Common myeloid progenitor, CD34-positive (primary cell): ENCODE results near the gene MCF2L.

Source experiments
- CTCF ChIA-PET: fragments of 350-600 bp; sonication (Branson Sonifier 250); formaldehyde crosslinking; loops from one replicate; lab custom pipeline; 2021; ENCODE audit warnings: antibody characterized with exemption; lab: Charles Lee
- POLR2A ChIA-PET: fragments of 350-600 bp; sonication (Branson Sonifier 250); formaldehyde crosslinking; loops from one replicate; lab custom pipeline; 2021; ENCODE audit warnings: antibody characterized with exemption; lab: Charles Lee
- DNase-seq, 3 donors: peaks; one replicate each; pipeline versions ENCODE4 v3.0.0 to v3.0.0-alpha.2; 2013
- H3K27ac ChIP-seq, 2 experiments: 1 replicate in 1 of 2; 2 replicates in 1 of 2; pipeline ENCODE4 v1.7.0; 2013; ENCODE audit warnings: inconsistent platforms in 2 of 2, low read length in 2 of 2, mild to moderate bottlenecking in 2 of 2, low read depth in 1 of 2, moderate library complexity in 1 of 2; ENCODE audit not compliant: severe bottlenecking in 2 of 2, insufficient read depth in 1 of 2, poor library complexity in 1 of 2
- H3K27me3 ChIP-seq, 5 experiments: replicated peaks in 2 of 5; 1 replicate in 3 of 5; 2 replicates in 2 of 5; pipeline versions ENCODE4 v1.6.1 to v1.7.0; 2013; ENCODE audit warnings: low read length in 4 of 5, mild to moderate bottlenecking in 2 of 5, moderate library complexity in 2 of 5, inconsistent platforms in 1 of 5; ENCODE audit not compliant: insufficient read depth in 5 of 5, control insufficient read depth in 4 of 5
- H3K36me3 ChIP-seq, 4 experiments: 1 replicate in 2 of 4; 2 replicates in 2 of 4; pipeline versions ENCODE4 v1.6.1 to v1.7.0; 2013; ENCODE audit warnings: low read length in 3 of 4, control low read depth in 1 of 4, mild to moderate bottlenecking in 1 of 4; ENCODE audit not compliant: control insufficient read depth in 4 of 4, insufficient read depth in 4 of 4
- H3K4me1 ChIP-seq, 4 experiments: 1 replicate in 3 of 4; 2 replicates in 1 of 4; pipeline versions ENCODE4 v1.6.1 to v1.7.1; 2013; ENCODE audit warnings: low read length in 3 of 4, mild to moderate bottlenecking in 3 of 4, control low read depth in 1 of 4, inconsistent platforms in 1 of 4, moderate library complexity in 1 of 4; ENCODE audit not compliant: control insufficient read depth in 4 of 4, insufficient read depth in 4 of 4; ENCODE audit errors: control extremely low read depth in 1 of 4
- H3K4me3 ChIP-seq, 7 experiments: 1 replicate in 4 of 7; 2 replicates in 3 of 7; pipeline versions ENCODE4 v1.5.1 to v1.7.0; 2013; ENCODE audit warnings: mild to moderate bottlenecking in 7 of 7, low read length in 6 of 7, moderate library complexity in 6 of 7, inconsistent platforms in 2 of 7, low read depth in 2 of 7, control low read depth in 1 of 7; ENCODE audit not compliant: insufficient read depth in 4 of 7, control insufficient read depth in 1 of 7; ENCODE audit errors: extremely low read depth in 1 of 7
- H3K9me3 ChIP-seq, 5 experiments: 1 replicate in 4 of 5; 2 replicates in 1 of 5; pipeline versions ENCODE4 v1.6.1 to v1.7.1; 2013; ENCODE audit warnings: low read length in 4 of 5, mild to moderate bottlenecking in 2 of 5, inconsistent platforms in 1 of 5, low read depth in 1 of 5, moderate library complexity in 1 of 5; ENCODE audit not compliant: control insufficient read depth in 4 of 5, insufficient read depth in 2 of 5; ENCODE audit errors: control extremely low read depth in 1 of 5
- WGBS: methylation state at CpG from one replicate; pipeline ENCODE4 v1.1.5; 2013; ENCODE audit not compliant: insufficient coverage; 5-methylcytosine and 5-hydroxymethylcytosine counted together

Gene MCF2L

GRCh38 chr13:113034451-113035212 is 65.6 kb downstream of the MCF2L start:
- Histone ChIP-seq H3K4me1 (peaks cover 0 to 6% (median 0%) of the 10 kb centered on the region in 4 experiments), H3K27me3 (no peaks in the 10 kb centered on the region), H3K36me3 (no peaks in the 10 kb centered on the region), H3K4me3 (no peak overlapping the region), H3K27ac (no peak overlapping the region), H3K9me3 (peaks cover 0 to 2% (median 0%) of the 10 kb centered on the region in 5 experiments)
- ChIA-PET CTCF (interaction anchor here (0.7 to 2.0 kb wide), 4 partner anchors 65 to 154 kb away, joined by 3 to 7 read pairs (median 4); no protein-coding TSS in a partner anchor), POLR2A (interaction anchor here (0.7 kb wide), 1 partner anchor 134 kb away, joined by 3 read pairs; no protein-coding TSS in a partner anchor)
- WGBS = 85% methylated on average over 30 of the region's 35 CpGs
- no peak for DNase-seq

GRCh38 chr13:113035213-113035800 is 66.3 kb downstream of the MCF2L start:
- Histone ChIP-seq H3K27ac (no peak overlapping the region), H3K4me1 (peaks cover 0 to 6% (median 0%) of the 10 kb centered on the region in 4 experiments), H3K36me3 (no peaks in the 10 kb centered on the region), H3K27me3 (no peaks in the 10 kb centered on the region), H3K4me3 (no peak overlapping the region), H3K9me3 (peaks cover 0 to 2% (median 0%) of the 10 kb centered on the region in 5 experiments)
- no peak for DNase-seq
- 64% methylated on average over 20 of the region's 20 CpGs for whole genome bisulfite sequencing
- POLR2A ChIA-PET = interaction anchor here (0.7 kb wide), 1 partner anchor 133 kb away, joined by 3 read pairs; no protein-coding TSS in a partner anchor
- CTCF ChIA-PET = interaction anchor here (0.7 to 2.0 kb wide), 4 partner anchors 66 to 153 kb away, joined by 3 to 7 read pairs (median 4); no protein-coding TSS in a partner anchor

- Histone ChIP-seq H3K4me3 (no peak overlapping the region), H3K9me3 (peaks cover 0 to 2% (median 0%) of the 10 kb centered on the region in 5 experiments), H3K36me3 (no peaks in the 10 kb centered on the region), H3K27ac (no peak overlapping the region), H3K4me1 (peaks cover 0 to 6% (median 0%) of the 10 kb centered on the region in 4 experiments), H3K27me3 (no peaks in the 10 kb centered on the region)
- 96% methylated on average over 11 of the region's 14 CpGs for WGBS
- ChIA-PET POLR2A (no interaction called here), CTCF (no interaction called here)
- DNase-seq = no peak
Measured at GRCh38 chr13:113036401-113036800, 67.4 kb downstream of the MCF2L start.

DNA sequence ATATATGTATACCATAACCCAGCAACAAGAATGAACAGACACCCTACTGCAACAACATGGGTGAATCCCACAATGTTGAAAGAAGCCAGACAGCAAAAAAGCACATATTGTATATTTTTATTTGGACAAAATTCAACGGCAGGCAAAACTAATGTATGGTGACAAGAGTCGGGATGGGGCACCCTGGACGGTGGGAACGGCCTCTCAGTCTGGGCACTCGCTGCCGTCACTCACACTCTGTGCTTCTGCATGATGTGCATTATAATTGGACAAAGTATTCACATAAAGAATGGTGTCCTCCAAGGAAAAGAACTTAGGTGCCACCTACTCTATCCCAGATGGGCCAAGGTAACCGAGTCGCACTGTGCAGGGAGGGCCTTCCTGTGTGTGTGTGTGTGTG is 71.0 kb downstream of the MCF2L start:
- Histone ChIP-seq H3K4me3 (no peak overlapping the region), H3K27me3 (no peaks in the 10 kb centered on the region), H3K36me3 (no peaks in the 10 kb centered on the region), H3K27ac (no peak overlapping the region), H3K4me1 (peaks cover 0 to 6% (median 0%) of the 10 kb centered on the region in 4 experiments), H3K9me3 (no peaks in the 10 kb centered on the region)
- ChIA-PET POLR2A (no interaction called here), CTCF (no interaction called here)
- no peak for DNase-seq
- 100% methylated on average over 6 of the region's 8 CpGs for WGBS

DNA sequence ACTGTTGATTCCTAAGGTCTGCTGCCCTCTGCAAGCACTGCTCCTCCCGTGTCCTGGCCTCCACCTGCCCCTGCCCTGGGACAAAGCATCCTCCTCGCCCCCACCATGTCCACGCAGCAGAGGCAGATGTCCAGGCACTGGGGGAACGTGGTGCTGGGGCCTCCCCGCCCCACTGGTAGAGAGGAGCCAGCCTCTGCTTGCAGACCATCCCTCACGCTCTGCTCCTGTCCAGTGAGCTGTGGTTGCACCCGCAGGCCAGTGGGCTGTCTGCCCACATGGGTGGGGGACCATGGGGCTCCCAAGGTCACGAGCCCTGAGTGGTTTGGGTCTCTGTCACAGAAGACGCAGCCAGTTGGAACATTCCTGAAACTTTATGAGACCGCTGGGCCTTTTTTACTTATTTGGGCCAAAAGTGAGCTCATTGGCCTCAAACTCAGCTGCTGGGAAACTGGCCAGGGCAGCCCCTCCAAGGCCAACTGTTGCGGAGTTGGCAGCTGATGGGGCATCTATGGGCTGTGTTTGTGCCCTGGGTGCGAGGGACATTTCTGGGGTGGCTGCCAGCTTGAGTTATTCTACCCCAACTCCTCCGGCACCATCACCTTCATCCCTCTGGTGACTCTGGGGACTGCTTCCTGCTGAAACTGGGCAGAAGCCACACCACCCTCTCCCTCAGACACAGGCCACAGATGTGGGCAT is 71.7 kb downstream of the MCF2L start:
- ChIA-PET CTCF (interaction anchor here (1.0 kb wide), 1 partner anchor 9 kb away, joined by 3 read pairs; no protein-coding TSS in a partner anchor), POLR2A (no interaction called here)
- no peak for DNase-seq
- no peak overlapping the region for H3K27ac ChIP-seq
- no peaks in the 10 kb centered on the region for H3K36me3 ChIP-seq
- 96% methylated on average over 13 of the region's 13 CpGs for WGBS
- no peak overlapping the region for H3K4me3 ChIP-seq
- no peaks in the 10 kb centered on the region for H3K9me3 ChIP-seq
- H3K4me1 ChIP-seq = no peaks in the 10 kb centered on the region
- no peaks in the 10 kb centered on the region for H3K27me3 ChIP-seq

DNA sequence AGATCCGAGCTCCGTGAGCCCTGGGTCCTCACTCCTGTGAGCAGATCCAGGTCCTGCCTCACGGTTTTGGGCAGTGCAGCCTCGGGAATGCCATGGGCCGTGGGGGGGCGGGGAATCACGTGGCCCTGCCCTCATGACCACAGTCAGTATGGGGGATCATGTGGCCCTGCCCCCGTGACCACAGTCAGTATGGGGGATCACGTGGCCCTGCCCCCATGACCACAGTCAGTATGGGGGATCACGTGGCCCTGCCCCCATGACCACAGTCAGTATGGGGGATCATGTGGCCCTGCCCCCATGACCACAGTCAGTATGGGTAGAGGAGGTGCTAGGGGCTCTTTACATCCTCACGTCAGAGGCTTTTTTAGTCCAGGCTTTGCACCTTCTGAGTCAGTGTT is 72.3 kb downstream of the MCF2L start:
- Histone ChIP-seq H3K27ac (no peak overlapping the region), H3K27me3 (no peaks in the 10 kb centered on the region), H3K9me3 (no peaks in the 10 kb centered on the region), H3K4me3 (no peak overlapping the region), H3K4me1 (no peaks in the 10 kb centered on the region), H3K36me3 (no peaks in the 10 kb centered on the region)
- POLR2A ChIA-PET = no interaction called here
- CTCF ChIA-PET = interaction anchor here (1.0 kb wide), 1 partner anchor 10 kb away, joined by 3 read pairs; no protein-coding TSS in a partner anchor
- 97% methylated on average over 9 of the region's 11 CpGs for WGBS
- no peak for DNase-seq
